Midbrain (tissue), 1 donor: ENCODE measurements around the gene GRIN2C.
"Not testable (repeated sequence)": the region's sequence is repeated elsewhere in the genome, so short reads cannot be mapped to it uniquely, and the experiment has no call there.

ENCODE experiments used
- DNase-seq: peaks from one replicate; lab custom pipeline; 2025; lab: John Stamatoyannopoulos, UW

The GRIN2C gene

DNA sequence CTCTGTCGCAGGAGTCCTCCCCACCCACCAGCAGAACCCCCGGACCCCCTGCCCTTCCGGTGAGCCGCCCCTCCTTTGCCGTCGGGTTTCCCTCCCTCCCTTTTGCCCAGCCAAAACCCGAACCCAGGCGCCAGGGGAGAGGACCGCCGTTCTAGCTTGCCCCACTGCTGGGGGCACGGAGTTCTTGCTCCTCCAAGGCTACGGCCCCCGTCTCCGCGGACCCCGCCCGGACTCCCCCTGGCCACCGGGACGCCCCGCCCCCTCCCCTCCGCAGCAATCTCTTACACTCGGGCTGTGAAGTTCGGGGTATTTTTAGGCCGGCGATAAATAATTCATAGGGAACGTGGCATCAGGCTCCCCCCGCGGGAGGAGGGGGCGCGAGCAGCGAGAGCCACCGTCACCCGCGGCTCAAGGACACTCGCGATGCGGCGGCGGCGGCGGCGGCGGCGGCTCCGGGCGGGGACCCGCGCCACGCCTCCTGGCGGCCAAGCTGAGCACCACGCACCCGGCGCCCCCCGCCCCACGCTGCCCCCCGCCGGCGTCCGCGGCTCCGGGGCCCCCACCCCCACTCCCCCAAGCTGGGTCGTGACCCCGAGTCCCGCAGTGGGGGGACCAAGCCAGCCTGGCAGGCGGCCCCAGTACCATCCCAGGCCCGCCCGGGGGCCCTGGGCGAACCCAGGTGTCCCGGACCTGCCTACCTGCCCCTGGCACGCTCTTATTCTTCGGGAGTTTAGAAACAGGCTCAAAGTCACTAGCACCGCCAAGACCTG is at the start of gene GRIN2C:
Gene GRIN2C (minus strand): TSS at position 427 of the 770 bp plus-strand sequence. CDS start 4,793 bp downstream, outside the sequence.
- no peak for DNase-seq

- not testable (repeated sequence) for DNase-seq
Measured at GRCh38 chr17:74909097-74909496, 49.4 kb upstream of the GRIN2C start.

- no peak for DNase-seq
Measured at GRCh38 chr17:74907012-74907411, 47.3 kb upstream of the GRIN2C start.

DNA sequence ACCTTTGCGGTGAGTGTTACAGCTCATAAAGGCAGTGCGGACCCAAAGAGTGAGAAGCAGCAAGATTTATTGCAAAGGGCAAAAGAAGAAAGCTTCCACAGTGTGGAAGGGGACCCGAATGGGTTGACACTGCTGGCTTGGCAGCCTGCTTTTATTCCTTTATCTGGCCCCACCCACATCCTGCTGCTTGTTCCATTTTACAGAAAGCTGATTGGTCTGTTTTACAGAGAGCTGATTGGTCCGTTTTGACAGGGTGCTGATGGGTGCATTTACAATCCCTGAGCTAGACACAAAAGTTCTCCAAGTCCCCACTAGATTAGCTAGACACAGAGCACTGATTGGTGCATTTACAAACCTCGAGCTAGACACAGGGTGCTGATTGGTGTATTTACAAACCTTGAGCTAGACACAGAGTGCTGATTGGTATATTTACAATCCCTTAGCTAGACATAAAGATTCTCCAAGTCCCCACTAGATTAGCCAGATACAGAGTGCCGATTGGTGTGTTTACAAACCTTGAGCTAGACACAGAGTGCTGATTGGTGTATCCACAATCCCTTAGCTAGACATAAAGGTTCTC is 46.6 kb upstream of the GRIN2C start:
- not testable (repeated sequence) for DNase-seq

DNA sequence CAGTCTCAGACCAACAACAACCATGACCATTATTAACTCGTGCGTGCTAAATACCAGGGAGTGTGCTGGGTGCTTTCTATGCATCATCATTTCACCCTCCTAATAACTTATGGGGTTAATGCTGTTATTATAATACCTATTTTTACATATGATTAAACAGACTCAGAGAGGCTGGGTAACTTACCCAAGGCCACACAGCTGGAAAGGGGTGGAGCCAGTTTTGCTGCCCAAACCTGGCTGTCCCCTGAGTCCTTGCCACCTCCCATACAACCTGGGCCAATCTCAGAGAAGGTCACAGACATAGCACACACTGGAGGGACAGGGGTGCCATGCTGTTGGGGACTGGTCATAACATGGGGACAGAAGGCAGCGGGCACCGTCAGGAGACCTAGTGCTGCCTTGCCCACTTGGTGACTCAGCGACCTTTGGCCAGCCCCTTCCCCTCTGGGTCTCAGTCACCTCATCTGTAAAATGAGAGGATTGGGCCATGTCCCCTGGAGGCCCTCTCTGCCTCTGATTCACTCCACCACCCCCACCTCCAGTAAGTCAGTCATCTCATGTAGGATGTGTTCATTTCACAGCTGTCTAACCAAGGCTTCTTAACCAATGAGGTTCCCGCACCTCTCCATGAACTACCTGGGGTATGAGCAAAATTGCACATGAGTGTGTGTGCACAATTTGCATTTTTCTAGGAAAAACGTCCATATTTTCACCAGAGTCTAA is 45.2 kb upstream of the GRIN2C start:
- no peak for DNase-seq

- no peak for DNase-seq
Measured at GRCh38 chr17:74903671-74904070, 44.0 kb upstream of the GRIN2C start.

GRCh38 chr17:74903034-74903433 is 43.3 kb upstream of the GRIN2C start:
- no peak for DNase-seq

- DNase-seq = no peak
Measured at GRCh38 chr17:74901353-74902135, 41.9 kb upstream of the GRIN2C start.

DNA sequence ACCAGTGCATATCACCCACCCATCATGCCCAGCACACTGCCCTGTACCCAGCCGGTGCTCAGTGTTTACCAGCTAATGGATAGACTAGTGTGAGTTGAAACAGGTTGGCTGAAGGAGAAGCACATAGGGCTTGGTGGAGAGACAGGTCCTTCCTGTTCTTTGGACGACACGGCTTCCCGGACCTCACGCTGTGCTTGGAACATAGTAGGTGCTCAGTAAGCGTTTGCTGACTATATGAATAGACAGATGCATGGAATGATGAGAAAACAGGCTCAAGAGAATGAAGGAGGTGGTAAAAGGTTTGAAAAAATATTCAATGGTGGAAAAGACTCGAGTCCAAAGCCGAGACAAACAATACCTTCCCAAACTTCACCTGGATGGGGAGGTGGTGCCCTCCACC is 40.5 kb upstream of the GRIN2C start:
- no peak for DNase-seq

- no peak for DNase-seq
Measured at GRCh38 chr17:74898376-74898946, 38.8 kb upstream of the GRIN2C start.

DNA sequence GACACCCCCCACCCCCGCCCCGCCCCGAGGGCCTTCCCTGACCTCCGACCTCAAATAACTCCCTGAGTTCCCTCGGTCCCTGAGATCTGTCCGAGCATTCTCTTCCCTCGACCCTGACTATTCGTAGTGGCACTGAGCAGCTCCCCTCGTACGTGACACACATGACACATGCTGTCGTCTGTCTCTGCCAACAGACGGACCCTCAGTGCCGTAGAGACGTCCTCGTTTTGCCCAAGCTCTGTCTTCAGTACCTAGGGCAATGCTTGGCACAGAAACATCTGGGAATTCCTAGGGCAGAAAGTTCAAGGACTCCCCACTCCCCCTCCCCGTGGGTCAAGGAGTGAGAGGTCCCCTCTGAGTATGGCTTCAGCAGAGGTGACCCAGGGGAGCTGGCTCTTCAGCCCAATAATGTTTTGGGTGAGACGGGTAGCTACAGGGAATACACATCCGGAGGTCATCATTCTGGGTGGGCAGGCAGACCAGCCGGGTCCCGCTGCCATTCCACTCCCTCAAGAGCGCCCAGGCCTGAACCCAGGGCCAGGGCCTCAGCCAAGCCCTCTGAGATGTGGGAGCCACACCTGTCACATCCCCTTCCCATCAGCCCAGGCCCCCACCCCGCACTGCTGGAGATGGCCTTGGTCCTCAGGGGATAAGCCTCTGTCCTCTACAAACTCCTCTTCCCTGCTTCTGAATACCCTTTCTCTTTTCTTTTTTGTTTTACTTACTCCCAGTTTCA is 34.4 kb upstream of the GRIN2C start:
- DNase-seq = no peak

DNA sequence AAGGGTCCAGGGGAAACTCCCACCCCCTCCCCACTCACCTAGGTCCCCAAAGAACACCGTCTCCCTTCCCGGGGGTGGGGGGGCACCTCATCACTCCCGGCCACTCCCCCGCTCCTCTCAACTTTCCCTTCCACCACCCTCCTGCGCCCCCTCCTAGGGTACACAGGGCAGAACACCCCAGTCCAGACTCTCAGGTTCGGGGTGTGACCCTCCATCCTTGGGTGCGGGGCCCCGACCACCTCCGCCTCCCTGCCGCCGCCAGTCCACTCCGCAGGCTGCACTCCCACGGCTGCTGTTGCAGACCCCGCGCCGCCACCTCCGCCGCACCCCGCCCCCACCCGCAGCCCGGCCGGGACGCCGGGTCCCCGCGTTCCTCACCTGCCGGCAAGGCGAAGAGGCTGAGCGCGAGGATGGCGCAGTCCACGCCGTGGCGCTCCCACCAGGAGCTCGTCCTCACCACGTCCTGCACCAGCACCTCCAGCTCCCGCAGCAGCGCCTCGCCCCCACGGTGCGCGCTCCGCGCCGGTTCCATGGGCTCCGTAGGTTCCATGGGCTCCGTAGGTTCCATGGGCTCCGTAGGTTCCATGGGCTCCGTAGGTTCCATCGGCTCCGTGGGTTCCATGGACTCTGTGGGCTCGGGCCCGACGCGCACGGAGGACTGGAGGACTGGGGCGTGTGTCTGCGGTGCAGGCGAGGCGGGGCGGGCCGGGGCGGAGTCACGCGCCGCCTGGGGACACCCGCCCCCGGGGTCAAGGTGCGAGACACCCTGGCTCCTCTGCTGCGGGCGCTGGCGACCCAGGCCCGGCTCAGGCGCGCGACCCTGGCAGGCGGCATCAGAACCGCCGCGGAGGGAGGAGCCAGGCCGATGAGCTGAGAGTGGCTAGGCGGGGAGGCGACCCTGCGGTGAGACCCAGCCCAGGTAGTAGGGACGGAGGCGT is 33.6 kb upstream of the GRIN2C start, which contains the start of gene FADS6:
Gene FADS6 (minus strand): TSS at position 660 of the 938 bp plus-strand sequence. CDS start 38 bp downstream, at position 622.
- DNase-seq = no peak

GRCh38 chr17:74892013-74892841 is 32.5 kb upstream of the GRIN2C start:
- no peak for DNase-seq

DNA sequence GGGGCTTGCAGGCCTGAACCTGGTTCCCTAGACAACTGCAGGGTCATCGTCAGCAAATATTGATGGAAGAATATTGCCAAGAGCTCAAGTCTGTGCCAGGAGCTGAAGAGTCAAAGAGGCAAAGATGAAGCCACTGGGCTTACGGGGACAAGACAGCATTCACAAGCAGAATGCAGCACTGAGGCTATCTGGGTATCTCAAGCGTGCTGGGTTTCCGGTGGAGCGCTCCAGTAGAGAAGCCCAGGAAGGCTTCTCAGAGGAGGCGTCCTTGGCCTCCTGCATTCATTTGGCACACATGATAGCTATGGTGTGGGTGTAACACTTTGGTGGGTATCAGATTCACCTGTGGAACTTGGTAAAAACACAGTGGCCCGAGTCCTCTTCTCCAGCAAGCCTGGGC is 30.9 kb upstream of the GRIN2C start:
- DNase-seq = no peak

DNA sequence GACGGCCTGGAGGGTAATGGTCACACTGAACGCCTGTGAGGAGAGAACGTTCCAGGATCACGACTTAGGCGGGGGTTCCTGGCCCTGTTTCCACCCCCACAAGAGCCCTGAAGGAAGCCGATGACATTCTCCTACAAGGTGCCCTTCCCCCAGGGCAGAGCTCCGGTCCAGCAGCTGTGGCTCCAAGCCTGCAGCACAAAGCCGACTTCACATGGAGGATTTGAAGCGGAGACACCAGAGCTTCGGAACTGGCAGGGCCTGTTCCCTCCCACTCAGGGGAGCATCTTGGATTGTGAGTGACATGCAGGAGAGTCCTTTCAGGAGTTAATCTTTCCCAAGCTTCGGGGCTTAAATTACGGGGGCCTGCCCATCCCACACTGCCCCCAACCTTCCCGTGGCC is 28.8 kb upstream of the GRIN2C start:
- no peak for DNase-seq

DNA sequence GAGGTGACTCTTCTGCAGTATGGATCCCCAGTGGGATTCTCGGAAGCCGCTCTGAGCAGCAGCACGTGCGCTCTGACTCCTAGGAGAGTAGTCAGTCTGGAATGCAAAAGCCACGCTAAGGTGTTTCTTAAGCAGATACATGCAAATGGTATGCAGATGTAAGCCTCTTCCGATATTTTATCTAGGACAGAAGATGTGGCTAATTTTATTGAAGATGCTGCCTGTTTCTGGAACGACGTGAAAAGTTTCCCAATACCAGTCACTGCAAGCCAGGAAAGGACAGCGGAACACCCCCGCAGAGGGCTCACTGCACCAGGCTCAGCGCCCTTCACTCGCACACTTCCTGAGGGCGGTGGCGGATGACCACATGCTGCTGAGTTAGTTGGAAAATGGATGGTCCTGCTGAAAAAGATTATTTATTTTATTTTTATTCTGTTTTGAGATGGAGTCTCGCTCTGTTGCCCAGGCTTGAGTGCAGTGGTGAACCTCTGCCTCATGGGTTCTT is 23.6 kb upstream of the GRIN2C start:
- no peak for DNase-seq

DNA sequence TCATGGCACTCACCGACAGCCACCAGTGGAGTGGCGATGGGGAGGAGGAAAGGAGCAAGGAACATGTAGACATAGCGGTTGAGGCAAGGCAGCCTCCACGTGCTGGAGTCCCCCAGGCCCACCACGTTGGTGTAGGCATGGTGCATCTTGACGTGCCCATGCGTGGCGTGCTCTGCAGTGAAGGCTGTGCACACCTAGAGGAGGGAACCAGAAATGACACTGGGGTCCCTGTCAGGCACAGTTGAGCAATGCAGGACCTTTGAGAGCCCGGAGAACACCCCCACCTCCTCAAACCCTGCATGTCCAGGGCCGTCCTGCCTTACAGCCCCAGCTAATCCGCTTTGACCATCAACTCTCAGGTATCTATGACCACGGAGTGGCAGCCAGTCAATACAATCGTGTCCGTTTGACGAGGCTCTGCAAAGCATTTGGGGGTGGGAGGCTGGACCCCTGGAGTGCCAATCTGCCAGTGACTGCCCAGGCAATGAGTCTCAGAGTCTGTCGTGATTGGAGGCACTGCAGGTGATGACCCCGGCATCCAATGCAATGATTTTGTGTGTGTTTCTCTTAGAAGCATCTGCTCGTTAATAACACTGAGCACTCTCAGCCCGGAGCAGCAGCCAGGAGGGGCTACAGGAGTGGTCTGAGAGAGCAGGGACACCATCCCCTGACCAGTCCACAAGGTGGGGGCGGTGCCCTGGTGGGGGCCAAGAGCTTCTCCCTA is 23.0 kb upstream of the GRIN2C start:
- DNase-seq = no peak

DNA sequence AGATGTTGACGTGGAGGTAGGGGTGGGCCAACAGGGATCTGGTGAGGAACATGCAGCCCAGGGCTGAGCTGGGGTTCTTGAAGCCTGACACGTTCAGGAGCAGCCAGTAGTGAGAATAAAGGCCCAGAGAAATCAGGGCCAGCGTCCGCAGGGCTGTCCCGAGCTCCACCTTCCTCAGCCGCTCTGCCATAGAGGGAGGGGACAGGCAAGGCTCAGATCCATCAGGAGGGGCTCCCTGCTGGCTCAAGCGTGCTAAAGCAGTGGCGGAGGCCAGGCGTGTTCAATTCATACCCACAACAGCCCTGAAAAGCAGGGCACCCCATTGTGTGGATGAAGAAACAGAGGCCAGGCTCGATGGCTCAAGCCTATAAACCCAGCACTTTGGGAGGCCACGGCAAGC is 21.4 kb upstream of the GRIN2C start:
- DNase-seq = no peak
